Measurements from ENCODE around the gene KCNK13. TPM values are rescaled to one million over a fixed set of nuclear protein-coding genes. Genes with fewer than 3 reads are reported as not detected.

The KCNK13 gene
- total RNA-seq, 2 donors from 2014 or later, result 0.15 to 0.32 TPM

DNA sequence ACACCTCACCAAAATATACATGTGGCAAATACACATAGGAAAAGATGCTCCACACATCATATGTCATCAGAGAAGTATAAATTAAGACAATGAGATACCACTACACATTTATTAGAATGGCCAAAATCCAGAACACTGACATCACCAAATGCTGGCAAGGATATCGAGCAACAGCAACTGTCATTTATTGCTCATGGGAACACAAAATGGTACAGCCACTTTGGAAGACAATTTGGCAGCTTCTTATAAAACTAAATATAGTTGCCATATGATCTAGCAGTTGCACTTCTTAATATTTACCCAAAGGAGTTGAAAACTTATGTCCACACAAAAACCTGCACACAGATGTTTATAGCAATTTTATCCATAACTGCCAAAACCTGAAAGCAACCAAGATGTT lies 7.0 kb upstream of the KCNK13 start:
- H3K9ac ChIP-seq (ENCODE audit: low read depth in 2 of 2, low read length in 2 of 2), result no peak overlapping the region
- no peak for DNase-seq
- no peak overlapping the region for H3K4me3 ChIP-seq
- no peak overlapping the region for H3K27ac ChIP-seq
- no peaks in the 10 kb centered on the region for H3K4me1 ChIP-seq
- no peaks in the 10 kb centered on the region for H3K9me3 ChIP-seq
- TF ChIP-seq CTCF (IDR thresholded peaks at IDR 0.05), result no peak
- H3K36me3 ChIP-seq, result no peaks in the 10 kb centered on the region
- H3K27me3 ChIP-seq, result no peaks in the 10 kb centered on the region
- intact Hi-C loops (cut with DNase I), result no loop called here

- no peak overlapping the region for H3K9ac ChIP-seq (ENCODE audit: low read depth in 2 of 2, low read length in 2 of 2)
- H3K36me3 ChIP-seq, result no peaks in the 10 kb centered on the region
- intact Hi-C loops (cut with DNase I), result no loop called here
- no peaks in the 10 kb centered on the region for H3K9me3 ChIP-seq
- no peak for DNase-seq
- H3K4me3 ChIP-seq, result no peak overlapping the region
- no peak for TF ChIP-seq CTCF (IDR thresholded peaks at IDR 0.05)
- peaks cover 20% of the 10 kb centered on the region for H3K27me3 ChIP-seq
- peaks cover 11% of the 10 kb centered on the region for H3K4me1 ChIP-seq
- H3K27ac ChIP-seq, result no peak overlapping the region
These were observed 5.0 kb upstream of the KCNK13 start for GRCh38 chr14:90056826-90057225.

- H3K4me3 ChIP-seq, result no peak overlapping the region
- TF ChIP-seq CTCF (IDR thresholded peaks at IDR 0.05), result no peak
- H3K9ac ChIP-seq (ENCODE audit: low read depth in 2 of 2, low read length in 2 of 2), result no peak overlapping the region
- no peaks in the 10 kb centered on the region for H3K9me3 ChIP-seq
- intact Hi-C loops (cut with DNase I), result no loop called here
- no peak for DNase-seq
- H3K4me1 ChIP-seq, result peaks cover 19% of the 10 kb centered on the region
- H3K27ac ChIP-seq, result no peak overlapping the region
- H3K27me3 ChIP-seq, result peaks cover 41% of the 10 kb centered on the region
- H3K36me3 ChIP-seq, result no peaks in the 10 kb centered on the region
These were observed 2.8 kb upstream of the KCNK13 start for GRCh38 chr14:90058876-90059458.

- DNase-seq, result peak; percentile 42
- Histone ChIP-seq H3K36me3 (no peaks in the 10 kb centered on the region), H3K9ac (ENCODE audit: low read depth in 2 of 2, low read length in 2 of 2) (no peak overlapping the region), H3K4me1 (peaks cover 19% of the 10 kb centered on the region), H3K27me3 (peaks cover 45% of the 10 kb centered on the region), H3K4me3 (peak overlapping the region; percentile 44), H3K9me3 (no peaks in the 10 kb centered on the region), H3K27ac (no peak overlapping the region)
- intact Hi-C loops (cut with DNase I), result no loop called here
- TF ChIP-seq CTCF (IDR thresholded peaks at IDR 0.05), result peak; percentile 28
These were observed 1.4 kb upstream of the KCNK13 start for GRCh38 chr14:90060312-90060964.

DNA sequence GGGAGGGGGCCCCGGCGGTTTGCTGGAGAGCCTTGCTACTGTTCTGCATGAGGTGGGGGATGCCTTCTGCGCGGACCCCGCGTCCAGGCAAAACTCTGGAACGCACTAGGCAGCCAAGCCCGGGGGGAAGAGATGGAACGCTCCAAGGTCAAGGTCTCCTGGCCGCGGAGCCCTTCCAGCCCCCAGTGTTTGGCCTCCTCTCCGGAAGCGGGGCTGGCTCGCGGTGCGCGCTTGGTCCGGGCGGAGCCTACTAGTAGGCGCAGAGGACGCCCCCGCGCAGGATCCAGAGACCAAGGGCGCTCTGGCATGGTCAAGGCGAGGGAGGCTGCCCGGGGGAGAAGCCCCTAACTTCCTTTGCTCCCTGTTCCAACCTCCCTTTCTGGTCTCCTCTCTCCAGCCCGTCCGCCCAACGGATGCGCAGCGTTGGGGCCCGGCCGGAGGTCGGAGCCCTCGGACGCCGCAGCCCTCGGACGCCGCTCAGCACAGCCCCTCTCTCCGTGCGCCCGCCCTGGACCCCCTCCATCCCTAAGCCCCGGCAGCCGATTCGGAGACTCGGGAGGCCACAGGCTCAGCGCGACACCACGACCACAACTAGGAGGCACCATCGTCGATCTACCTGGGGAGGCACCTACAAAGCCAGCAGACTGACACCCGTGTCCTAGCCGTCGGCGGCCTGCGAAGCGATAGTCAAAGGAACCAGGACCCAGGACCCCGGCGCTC lies 669 bp upstream of the KCNK13 start:
- H3K27ac ChIP-seq, result no peak overlapping the region
- TF ChIP-seq CTCF (IDR thresholded peaks at IDR 0.05), result no peak
- intact Hi-C loops (cut with DNase I), result no loop called here
- peaks cover 48% of the 10 kb centered on the region for H3K27me3 ChIP-seq
- H3K4me1 ChIP-seq, result peaks cover 19% of the 10 kb centered on the region
- no peak for DNase-seq
- H3K9ac ChIP-seq (ENCODE audit: low read depth in 2 of 2, low read length in 2 of 2), result no peak overlapping the region
- no peaks in the 10 kb centered on the region for H3K9me3 ChIP-seq
- H3K4me3 ChIP-seq, result peak overlapping the region; percentile 44
- H3K36me3 ChIP-seq, result no peaks in the 10 kb centered on the region
